Urinary bladder (tissue), 4 donors: ENCODE measurements around the gene C5orf34. TPM values are rescaled to one million over a fixed set of nuclear protein-coding genes. Genes with fewer than 3 reads are reported as not detected.
"Not testable (repeated sequence)": the region's sequence is repeated elsewhere in the genome, so short reads cannot be mapped to it uniquely, and the experiment has no call there.

Experiments used
- DNase-seq: peaks from one replicate; pipeline ENCODE4 v3.0.0-alpha.2; 2015; ENCODE audit errors: extremely low spot score
- H3K27ac ChIP-seq: one replicate; pipeline ENCODE4 v1.5.1; 2013; ENCODE audit warnings: low read depth, mild to moderate bottlenecking, moderate library complexity
- H3K36me3 ChIP-seq: one replicate; pipeline ENCODE4 v1.6.1; 2013; ENCODE audit warnings: mild to moderate bottlenecking, moderate library complexity; ENCODE audit not compliant: insufficient read depth
- H3K4me1 ChIP-seq: one replicate; pipeline ENCODE4 v1.6.1; 2013; ENCODE audit warnings: mild to moderate bottlenecking, moderate library complexity; ENCODE audit not compliant: insufficient read depth
- H3K4me3 ChIP-seq: one replicate; pipeline ENCODE4 v1.5.1; 2013; ENCODE audit warnings: low read depth, low read length
- WGBS: extraction: QIAGEN DNeasy Blood & Tissue Kit; methylation state at CpG from one replicate; pipeline ENCODE4 v1.1.7; 2013; 5-methylcytosine and 5-hydroxymethylcytosine counted together
- polyA plus RNA-seq: library from polyadenylated mRNA; stranded (reverse); fragments of 200-250 nt; gene quantifications from one replicate; pipeline ENCODE4 v1.2.3, GENCODE V29; 2013
- total RNA-seq: library from RNA; depleted of rRNA; stranded (reverse); fragments of >200 nt; gene quantifications from one replicate; pipeline ENCODE4 v1.2.3, GENCODE V29; 2014
- donor health status: healthy with polysubstance abuse.
- donor health status: healthy.

C5orf34 gene
- total and polyA plus RNA-seq, 2 donors: 3.9 to 9.7 TPM

- no peaks in the 10 kb centered on the region for H3K4me1 ChIP-seq
- 77% methylated on average over 5 of the region's 5 CpGs for WGBS
- peaks cover 3% of the 10 kb centered on the region for H3K36me3 ChIP-seq
- no peak for DNase-seq
- no peak overlapping the region for H3K27ac ChIP-seq
- H3K4me3 ChIP-seq: no peak overlapping the region
Observed at GRCh38 chr5:43548358-43548757, 33.4 kb upstream of the C5orf34 start.

GRCh38 chr5:43547532-43547931 lies 32.6 kb upstream of the C5orf34 start:
- Histone ChIP-seq H3K36me3 (peaks cover 3% of the 10 kb centered on the region), H3K27ac (no peak overlapping the region), H3K4me3 (no peak overlapping the region), H3K4me1 (no peaks in the 10 kb centered on the region)
- DNase-seq: no peak
- WGBS: 91% methylated on average over 2 of the region's 2 CpGs

DNA sequence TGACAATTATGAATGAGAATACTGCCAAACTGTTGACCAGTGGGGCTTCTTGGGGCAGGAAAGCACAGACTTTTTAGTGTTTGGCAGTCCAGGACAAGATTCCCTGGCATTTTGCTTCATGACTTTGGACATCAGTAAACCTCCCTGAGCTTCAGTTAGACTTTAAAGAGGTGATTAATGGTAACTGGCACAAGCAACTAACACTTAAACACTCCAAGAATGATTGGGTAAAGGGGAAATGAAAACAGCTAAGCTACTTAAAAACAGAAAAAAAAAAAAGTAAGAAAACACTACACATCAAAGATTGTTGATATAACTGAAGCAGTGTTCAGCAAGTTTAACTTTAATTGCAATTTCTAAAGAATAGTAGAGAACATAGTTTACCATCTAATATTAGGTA lies 28.5 kb upstream of the C5orf34 start:
- DNase-seq: no peak
- H3K4me1 ChIP-seq: no peaks in the 10 kb centered on the region
- peaks cover 3% of the 10 kb centered on the region for H3K36me3 ChIP-seq
- no peak overlapping the region for H3K4me3 ChIP-seq
- no peak overlapping the region for H3K27ac ChIP-seq

GRCh38 chr5:43540746-43541145 lies 25.8 kb upstream of the C5orf34 start:
- Histone ChIP-seq H3K36me3 (peaks cover 2% of the 10 kb centered on the region), H3K27ac (no peak overlapping the region), H3K4me3 (no peak overlapping the region), H3K4me1 (no peaks in the 10 kb centered on the region)
- no peak for DNase-seq
- 91% methylated on average over 6 of the region's 6 CpGs for WGBS

DNA sequence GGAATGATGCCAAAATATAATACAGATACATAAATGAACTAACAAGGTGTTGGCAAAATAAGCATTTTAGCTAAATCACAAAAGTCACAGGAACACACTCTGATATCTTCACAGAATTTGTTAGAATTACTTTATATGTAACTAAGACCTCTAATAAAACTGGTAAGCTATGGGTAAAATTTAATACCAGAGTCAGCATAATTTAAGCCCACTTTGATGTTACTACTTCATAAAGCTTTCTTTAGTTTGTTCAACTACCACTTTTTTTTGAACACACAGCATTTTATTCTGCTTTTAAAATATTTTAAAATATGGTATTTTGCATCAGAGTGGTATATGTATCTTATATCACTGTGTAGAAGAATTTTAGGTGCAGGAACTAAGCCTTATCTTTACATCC lies 22.0 kb upstream of the C5orf34 start:
- H3K4me3 ChIP-seq: no peak overlapping the region
- H3K36me3 ChIP-seq: peaks cover 7% of the 10 kb centered on the region
- no peaks in the 10 kb centered on the region for H3K4me1 ChIP-seq
- H3K27ac ChIP-seq: no peak overlapping the region
- DNase-seq: no peak

GRCh38 chr5:43533646-43534045 lies 18.7 kb upstream of the C5orf34 start:
- WGBS: 79% methylated on average over 2 of the region's 2 CpGs
- peaks cover 13% of the 10 kb centered on the region for H3K36me3 ChIP-seq
- H3K27ac ChIP-seq: no peak overlapping the region

DNA sequence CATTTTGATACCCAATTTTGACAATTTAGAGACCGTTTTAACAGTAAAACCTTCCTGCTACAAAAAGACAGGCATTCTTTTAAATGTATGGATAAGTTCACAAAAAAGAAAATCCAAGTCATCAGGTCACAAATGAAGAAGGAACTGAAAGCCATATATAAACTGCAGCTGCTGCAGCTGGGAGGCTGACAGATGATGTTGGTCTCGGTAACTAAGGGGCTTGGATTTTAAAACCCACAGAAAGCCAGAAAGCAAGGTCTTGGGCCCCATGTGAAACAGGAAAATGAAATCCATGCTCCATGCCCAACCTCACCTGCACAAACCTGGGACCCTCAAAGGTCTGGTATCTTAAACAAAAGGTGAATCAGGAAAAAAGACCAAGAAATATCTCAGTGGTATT lies 15.7 kb upstream of the C5orf34 start:
- Histone ChIP-seq H3K36me3 (peaks cover 14% of the 10 kb centered on the region), H3K4me3 (no peak overlapping the region), H3K4me1 (no peaks in the 10 kb centered on the region), H3K27ac (no peak overlapping the region)
- no peak for DNase-seq
- 92% methylated on average over 2 of the region's 2 CpGs for WGBS

More at GRCh38 chr5:43533646-43534045, 18.7 kb upstream of the C5orf34 start:
- Histone ChIP-seq H3K4me1 (no peaks in the 10 kb centered on the region), H3K4me3 (no peak overlapping the region)
- DNase-seq: no peak

DNA sequence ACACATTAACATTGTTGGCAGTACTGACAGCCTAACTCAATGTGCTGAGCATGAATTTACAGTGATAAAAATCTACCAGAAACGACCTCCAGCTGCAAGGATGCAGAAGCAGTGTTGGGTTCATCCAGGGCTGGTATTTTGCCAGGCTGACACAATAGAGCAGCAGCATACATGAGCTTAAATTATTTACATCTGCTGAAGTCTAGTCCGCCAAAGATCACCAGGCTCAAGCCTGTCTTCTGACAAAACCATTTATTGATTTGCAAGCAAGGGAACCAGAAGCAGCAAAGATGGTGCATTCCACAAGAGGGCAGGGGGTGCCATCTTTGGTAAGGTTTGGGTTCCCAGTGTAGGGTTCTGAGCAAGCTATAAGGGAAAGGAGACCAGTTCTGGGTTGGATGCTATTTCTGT lies 8.7 kb upstream of the C5orf34 start:
- 34% methylated on average over 2 of the region's 2 CpGs for WGBS
- Histone ChIP-seq H3K36me3 (peaks cover 4% of the 10 kb centered on the region), H3K27ac (no peak overlapping the region), H3K4me1 (no peaks in the 10 kb centered on the region), H3K4me3 (no peak overlapping the region)
- DNase-seq: no peak

DNA sequence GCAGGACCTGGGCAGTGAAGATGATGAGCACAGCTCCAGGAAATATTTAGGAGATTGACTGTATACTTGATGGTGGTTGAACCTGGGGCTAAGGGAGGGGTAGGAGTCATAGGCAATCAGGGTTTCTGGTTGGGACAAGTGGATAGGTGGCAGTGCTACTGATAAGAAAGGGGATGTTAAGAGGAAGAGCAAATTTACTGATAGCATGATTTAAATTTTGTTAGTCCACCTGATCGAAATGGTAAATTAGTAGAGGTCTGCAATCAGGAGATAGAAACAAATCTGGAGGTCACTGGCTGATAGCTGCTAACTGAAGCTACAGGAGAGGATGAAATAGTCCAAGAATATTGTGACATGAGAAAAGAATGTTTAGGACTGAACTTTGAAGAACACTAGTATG lies 5.7 kb upstream of the C5orf34 start:
- Histone ChIP-seq H3K4me3 (no peak overlapping the region), H3K27ac (no peak overlapping the region), H3K36me3 (peaks cover under 1% of the 10 kb centered on the region), H3K4me1 (no peaks in the 10 kb centered on the region)
- DNase-seq: no peak
- 90% methylated on average over 1 of the region's 1 CpG for WGBS

DNA sequence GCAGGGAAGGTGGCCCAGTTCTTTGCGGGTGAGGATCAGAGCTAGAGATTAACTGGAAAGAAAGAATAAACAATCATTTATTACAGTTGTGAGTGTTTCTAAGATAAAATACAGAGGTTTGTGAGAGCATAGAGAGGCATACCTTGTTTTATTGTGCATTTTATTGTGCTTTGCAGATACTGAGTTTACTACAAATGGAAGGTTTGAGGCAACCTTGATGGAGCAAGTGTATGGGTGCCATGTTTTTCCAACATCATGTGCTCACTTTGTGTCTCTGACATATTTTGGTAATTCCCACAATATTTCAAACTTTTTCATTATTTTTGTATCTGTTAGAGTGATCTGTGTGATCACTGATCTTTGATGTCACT lies 715 bp upstream of the C5orf34 start:
- no peaks in the 10 kb centered on the region for H3K4me1 ChIP-seq
- no peak overlapping the region for H3K27ac ChIP-seq
- WGBS: 10% methylated on average over 1 of the region's 1 CpG

GRCh38 chr5:43514471-43514815 lies 505 bp downstream of the C5orf34 start:
- H3K4me1 ChIP-seq: no peaks in the 10 kb centered on the region
- WGBS: 0% methylated on average over 6 of the region's 6 CpGs
- H3K36me3 ChIP-seq: no peaks in the 10 kb centered on the region
- no peak for DNase-seq
- H3K4me3 ChIP-seq: peak overlapping the region; percentile 59
- H3K27ac ChIP-seq: peak overlapping the region; percentile 40

More for the DNA sequence above, 715 bp upstream of the C5orf34 start:
- no peak for DNase-seq
- Histone ChIP-seq H3K4me3 (peak overlapping the region; percentile 59), H3K36me3 (no peaks in the 10 kb centered on the region)

DNA sequence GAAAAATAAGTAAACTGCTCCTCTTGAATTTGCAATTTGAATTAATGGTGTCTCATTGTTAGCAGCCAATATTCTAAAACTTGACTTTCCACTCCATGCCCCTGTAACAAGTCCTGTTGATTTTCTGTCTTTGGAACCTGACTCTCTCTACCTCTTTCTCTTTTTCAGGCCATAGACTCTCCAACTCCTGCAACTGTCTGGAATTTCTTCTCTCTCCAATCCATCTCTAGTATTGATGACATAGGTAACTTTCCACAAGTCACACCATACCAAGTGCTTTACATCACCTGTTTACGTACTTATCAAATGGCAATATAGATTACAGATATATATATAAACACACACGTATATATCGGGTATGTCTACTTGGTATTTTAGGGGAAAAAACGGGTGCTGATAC lies 923 bp downstream of the C5orf34 start:
- DNase-seq: no peak
- Histone ChIP-seq H3K36me3 (no peaks in the 10 kb centered on the region), H3K4me1 (no peaks in the 10 kb centered on the region), H3K4me3 (peak overlapping the region; percentile 59), H3K27ac (no peak overlapping the region)
- WGBS: 11% methylated on average over 4 of the region's 4 CpGs

DNA sequence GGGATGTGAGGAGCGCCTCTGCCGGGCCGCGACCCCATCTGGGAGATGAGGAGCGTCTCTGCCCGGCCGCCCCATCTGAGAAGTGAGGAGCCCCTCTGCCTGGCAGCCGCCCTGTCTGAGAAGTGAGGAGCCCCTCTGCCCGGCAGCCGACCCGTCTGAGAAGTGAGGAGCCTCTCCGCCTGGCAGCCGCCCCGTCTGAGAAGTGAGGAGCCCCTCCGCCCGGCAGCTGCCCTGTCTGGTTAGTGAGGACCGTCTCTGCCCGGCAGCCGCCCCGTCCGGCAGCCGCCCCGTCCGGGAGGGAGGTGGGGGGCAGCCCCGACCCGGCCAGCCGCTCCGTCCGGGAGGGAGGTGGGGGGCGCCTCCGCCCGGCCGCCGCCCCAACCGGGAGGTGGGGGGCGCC lies 3.9 kb downstream of the C5orf34 start:
- H3K4me1 ChIP-seq, H3K4me3 ChIP-seq, H3K36me3 ChIP-seq, H3K27ac ChIP-seq, DNase-seq: not testable (repeated sequence)
- 94% methylated on average over 35 of the region's 36 CpGs for WGBS

GRCh38 chr5:43498581-43498980 lies 16.4 kb downstream of the C5orf34 start:
- Histone ChIP-seq H3K4me1 (no peaks in the 10 kb centered on the region), H3K27ac (no peak overlapping the region), H3K36me3 (no peaks in the 10 kb centered on the region), H3K4me3 (no peak overlapping the region)
- DNase-seq: no peak
- WGBS: 92% methylated on average over 2 of the region's 2 CpGs

GRCh38 chr5:43497311-43498104 lies 17.4 kb downstream of the C5orf34 start:
- DNase-seq: no peak
- Histone ChIP-seq H3K4me1 (no peaks in the 10 kb centered on the region), H3K27ac (no peak overlapping the region), H3K4me3 (no peak overlapping the region), H3K36me3 (no peaks in the 10 kb centered on the region)
- WGBS: 94% methylated on average over 5 of the region's 5 CpGs
